CD4-positive, alpha-beta T cell treated with Interleukin-10 for 1 hour (primary cell): ENCODE data around the gene GRM5.
"Not testable (repeated sequence)": the region's sequence is repeated elsewhere in the genome, so short reads cannot be mapped to it uniquely, and the experiment has no call there.

ENCODE experiments used
- DNase-seq: peaks from one replicate; pipeline ENCODE4 v3.0.0-alpha.2; 2020

GRM5 gene

GRCh38 chr11:88535266-88535665 is 530.5 kb downstream of the GRM5 start:
- DNase-seq: no peak

GRCh38 chr11:88534706-88535105 is 531.1 kb downstream of the GRM5 start:
- not testable (repeated sequence) for DNase-seq

DNA sequence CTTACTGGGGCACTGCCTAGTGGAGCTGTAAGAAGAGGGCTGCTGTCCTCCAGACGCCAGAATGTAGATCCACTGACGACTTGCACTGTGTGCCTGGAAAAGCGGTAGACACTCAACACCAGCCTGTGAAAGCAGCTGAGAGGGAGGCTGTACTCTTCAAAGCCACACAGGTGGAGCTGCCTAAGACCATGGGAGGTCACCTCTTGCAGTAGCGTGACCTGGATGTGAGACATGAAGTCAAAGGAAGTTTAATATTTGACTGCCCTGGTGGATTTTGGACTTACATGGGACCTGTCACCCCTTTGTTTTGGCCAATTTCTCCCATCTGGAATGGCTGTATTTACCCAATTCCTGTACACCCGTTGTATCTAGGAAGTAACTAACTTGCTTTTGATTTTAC is 531.6 kb downstream of the GRM5 start:
- DNase-seq: no peak

- no peak for DNase-seq
Measured at GRCh38 chr11:88533001-88533400, 532.8 kb downstream of the GRM5 start.

- DNase-seq: no peak
Measured at GRCh38 chr11:88531831-88532230, 534.0 kb downstream of the GRM5 start.

- DNase-seq: no peak
Measured at GRCh38 chr11:88529426-88529825, 536.4 kb downstream of the GRM5 start.

GRCh38 chr11:88523386-88524071 is 542.3 kb downstream of the GRM5 start:
- no peak for DNase-seq

DNA sequence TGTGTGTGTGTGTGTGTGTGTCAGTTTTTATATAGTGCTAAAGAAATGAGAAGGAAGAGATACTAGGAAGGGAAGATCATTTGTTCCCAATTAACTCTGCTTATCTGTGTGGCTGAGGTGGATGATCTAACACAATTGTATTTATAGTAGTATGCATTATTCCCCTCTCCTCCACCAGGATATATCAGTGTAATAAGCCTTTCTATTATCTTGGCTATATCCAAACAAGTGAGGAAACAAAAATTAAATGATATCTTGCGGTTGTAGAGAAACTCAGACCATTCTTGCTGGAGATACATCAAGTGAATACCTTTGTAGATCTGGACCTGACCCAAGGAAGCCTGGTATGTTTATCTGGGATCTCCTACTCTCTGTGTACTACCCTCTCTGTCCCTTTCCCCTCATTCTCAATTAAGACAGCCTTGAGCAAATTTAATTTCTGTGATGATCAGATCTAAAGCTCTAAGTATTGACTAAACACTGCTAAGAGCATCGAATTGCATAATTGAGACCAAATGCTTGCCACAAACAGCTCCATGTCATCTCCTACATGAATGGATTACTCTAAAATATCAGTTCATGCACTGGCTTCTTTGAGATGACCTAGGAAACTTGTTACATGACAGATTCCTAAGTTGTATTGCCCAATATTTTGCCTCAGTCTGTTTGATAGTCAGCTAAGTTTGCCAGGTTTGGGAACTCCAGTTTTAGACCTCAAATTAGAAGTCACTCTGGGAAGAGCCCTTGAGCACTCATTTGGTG is 543.0 kb downstream of the GRM5 start:
- no peak for DNase-seq

- no peak for DNase-seq
Measured at GRCh38 chr11:88521799-88522201, 544.0 kb downstream of the GRM5 start.

GRCh38 chr11:88521399-88521798 is 544.4 kb downstream of the GRM5 start:
- DNase-seq: no peak

GRCh38 chr11:88520391-88520790 is 545.4 kb downstream of the GRM5 start:
- DNase-seq: no peak

- DNase-seq: no peak
Measured at GRCh38 chr11:88515002-88515401, 550.8 kb downstream of the GRM5 start.

- no peak for DNase-seq
Measured at GRCh38 chr11:88511006-88511405, 554.8 kb downstream of the GRM5 start.

DNA sequence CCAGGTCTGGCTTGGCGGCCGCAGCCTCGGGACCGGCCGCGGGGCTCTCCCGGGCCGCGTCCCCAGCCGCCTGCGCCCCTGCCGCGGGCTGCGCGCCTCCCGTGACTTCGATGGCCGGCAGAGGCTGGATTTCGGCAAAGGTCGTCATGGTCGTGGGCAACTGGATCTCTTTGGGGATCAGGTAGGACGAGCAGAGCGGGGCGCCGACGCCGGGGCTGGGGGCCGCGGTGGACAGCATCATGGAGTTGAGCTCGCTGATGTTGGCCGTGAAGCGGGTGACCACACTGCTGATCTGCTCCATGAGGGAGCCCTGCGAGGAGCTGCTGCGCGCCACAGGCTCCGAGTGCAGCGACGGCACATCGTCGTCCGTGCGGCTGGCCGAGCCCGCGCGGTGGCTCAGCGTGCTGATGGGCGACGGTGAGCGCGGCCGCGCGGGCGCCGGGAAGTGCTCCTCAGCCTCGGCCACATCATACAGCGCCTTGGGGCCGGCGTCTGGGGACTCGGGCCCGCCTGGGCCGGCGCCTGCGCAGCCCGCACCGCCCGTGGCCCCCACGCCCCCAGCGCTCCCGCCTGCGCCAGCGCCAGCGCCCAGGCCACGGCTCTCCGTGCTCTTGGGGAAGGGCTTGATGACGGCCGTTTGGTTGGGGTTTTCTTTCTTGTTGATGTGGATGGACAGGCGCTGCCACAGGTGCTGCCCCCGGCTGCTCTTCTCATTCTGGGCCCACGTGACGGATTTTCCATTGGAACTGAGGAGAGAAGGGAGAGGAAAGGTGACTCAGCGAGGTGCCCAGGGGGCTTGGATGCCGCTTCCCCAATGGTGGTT is 556.8 kb downstream of the GRM5 start:
- peak; percentile 9 for DNase-seq

GRCh38 chr11:88508418-88508758 is 557.4 kb downstream of the GRM5 start:
- DNase-seq: no peak

DNA sequence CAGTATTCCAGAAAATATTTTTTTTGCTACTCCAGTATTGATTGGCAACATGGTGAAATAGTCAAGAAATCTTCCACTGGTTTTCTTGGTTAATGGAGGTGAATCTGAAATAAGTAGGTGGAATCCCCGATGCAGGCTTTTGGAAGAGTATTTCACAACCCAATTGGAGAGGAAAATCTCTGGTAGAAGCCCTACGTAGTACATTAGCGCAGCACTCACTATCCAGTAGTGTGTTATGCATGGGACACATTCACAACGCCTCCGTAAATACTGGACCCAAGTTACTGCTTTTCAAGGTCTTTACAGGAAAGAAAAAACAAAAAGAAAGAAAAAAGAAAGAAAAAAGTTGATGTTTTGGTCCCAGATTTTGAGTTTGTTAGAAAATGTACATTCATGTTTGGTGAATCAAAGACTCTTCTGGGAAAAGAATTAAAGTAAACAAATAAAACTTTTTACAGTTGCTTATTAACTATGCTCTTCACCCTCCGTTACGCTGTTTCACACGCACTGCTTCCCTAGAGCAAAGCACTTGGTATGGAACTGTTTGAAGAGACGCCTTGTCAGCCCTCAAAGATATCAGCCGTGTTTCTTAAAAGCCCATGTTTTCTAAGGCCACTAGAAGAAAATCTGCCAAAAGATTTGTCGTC is 557.9 kb downstream of the GRM5 start:
- DNase-seq: no peak

DNA sequence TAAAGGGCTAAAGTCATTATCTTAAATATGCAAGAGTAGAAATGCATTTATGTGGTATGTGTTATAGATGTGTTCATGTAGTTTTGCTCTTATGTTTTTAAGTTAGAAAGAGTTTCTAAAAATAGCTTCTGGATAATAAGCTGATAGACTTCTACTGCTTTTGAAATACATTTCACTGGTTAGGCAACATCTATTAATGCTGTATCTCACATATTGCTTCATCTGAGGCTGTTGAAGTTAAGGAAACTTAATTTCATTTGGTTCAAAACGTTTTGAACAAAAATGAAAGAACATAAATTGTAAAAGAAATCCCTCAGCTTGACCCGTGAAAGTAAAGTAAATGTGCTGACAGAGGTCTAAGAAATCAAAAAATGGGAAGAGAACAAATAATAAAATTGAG is 564.2 kb downstream of the GRM5 start:
- no peak for DNase-seq

- no peak for DNase-seq
Measured at GRCh38 chr11:88495836-88496235, 569.9 kb downstream of the GRM5 start.

GRCh38 chr11:88494848-88495247 is 570.9 kb downstream of the GRM5 start:
- DNase-seq: no peak

DNA sequence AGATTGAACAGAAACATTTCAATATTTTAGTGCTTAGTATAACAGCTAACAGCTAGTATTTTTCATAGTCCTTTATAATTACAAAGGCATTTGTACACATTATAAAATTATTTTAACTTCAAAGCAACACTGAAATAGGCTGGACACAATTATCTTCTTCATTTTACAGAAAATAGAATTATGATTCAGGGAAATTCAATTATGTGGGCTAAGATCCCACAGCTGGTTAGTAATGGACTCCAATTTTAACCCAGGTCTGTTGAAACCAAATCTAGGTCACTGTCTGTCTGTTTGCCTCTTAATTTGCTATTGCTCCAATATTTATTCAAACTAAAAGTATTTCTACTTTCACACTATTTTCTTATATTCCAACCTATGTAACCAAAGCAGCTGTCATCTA is 574.1 kb downstream of the GRM5 start:
- no peak for DNase-seq

DNA sequence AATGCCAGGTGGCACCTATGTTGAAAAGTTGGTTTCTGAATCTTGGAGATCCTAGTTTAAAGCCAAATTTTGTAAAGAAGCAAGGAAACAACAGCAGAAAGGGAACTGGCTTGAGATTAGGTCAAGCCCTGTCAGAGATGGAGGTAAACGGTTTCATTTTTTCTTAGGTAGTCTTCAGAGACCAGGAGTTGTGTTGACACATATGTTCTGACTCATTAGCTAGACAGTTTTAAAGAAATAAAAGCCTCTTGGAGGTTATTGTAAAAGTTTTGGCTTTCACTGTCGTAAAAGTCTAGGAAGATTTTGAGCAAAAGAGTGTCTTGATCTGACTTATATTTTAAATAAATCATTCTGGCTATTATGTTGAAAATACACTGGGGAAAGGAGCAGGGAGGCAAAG is 576.8 kb downstream of the GRM5 start:
- no peak for DNase-seq

DNA sequence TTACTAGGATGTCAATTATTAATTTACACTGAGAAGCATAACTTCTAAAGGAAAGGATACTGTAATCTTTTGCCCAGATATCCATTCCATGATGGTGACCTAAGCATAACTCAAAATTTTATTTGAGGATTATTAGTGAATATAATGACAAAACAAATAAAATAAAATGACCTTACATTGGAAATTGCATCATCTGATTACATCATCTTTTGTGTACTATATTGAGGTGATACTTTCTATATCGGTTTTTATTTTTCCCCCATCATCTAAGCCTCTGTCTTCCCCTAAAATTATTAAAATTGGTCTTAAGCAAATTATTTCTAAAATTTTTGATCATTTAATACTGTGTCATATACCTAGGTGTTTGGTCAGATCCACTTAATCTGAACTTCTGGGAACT is 578.1 kb downstream of the GRM5 start:
- DNase-seq: no peak

GRCh38 chr11:88484873-88485621 is 580.7 kb downstream of the GRM5 start:
- DNase-seq: peak; percentile 57
